Activated naive CD4-positive, alpha-beta T cell (primary cell): ENCODE measurements around the gene COMMD2.

ENCODE experiments used
- DNase-seq, 4 experiments: peaks; one replicate each; lab custom pipeline; 2025; lab: John Stamatoyannopoulos, UW

COMMD2 gene

GRCh38 chr3:149702691-149703441, 49.4 kb downstream of the COMMD2 start:
- no peak for DNase-seq

DNA sequence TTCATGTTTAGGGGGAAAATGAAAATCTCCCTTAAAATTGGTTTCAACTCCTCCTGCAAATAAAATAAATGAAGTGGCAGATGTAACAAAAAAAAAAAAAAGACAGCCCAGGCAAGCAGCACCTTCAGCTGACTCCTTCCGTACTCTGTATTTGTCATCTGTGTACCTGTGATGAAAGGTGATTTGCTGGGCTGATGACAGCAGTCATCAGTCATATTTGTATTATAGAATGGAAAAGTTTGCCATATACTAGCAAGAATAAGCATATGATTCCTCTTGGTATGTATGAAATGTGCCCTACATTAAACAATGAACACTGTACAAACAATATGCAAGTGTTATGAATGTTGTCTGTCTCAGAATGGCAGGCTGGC, 50.3 kb downstream of the COMMD2 start:
- DNase-seq, result no peak

- no peak for DNase-seq
Observed at GRCh38 chr3:149701206-149701976, 50.9 kb downstream of the COMMD2 start.
